Panc1 (cell line): ENCODE data around the gene RNFT1. TPM values are rescaled to one million over a fixed set of nuclear protein-coding genes. Genes with fewer than 3 reads are reported as not detected.
"Not testable (repeated sequence)": the region's sequence is repeated elsewhere in the genome, so short reads cannot be mapped to it uniquely, and the experiment has no call there.

ENCODE experiments used
- ATAC-seq: fragments of 200-7000 bp; cut with Tn5 transposase; 2 replicates; pipeline ENCODE4 v1.9.1; 2020; ENCODE audit warnings: mild to moderate bottlenecking, moderate library complexity
- Bru-seq: library from RNA; stranded (reverse); fragments of 400-500 nt; gene quantifications from one replicate; lab custom pipeline; 2021; lab: Mats Ljungman, UMichigan
- BruChase-seq, 2 experiments: library from RNA; stranded (reverse); fragments of 400-500 nt; gene quantifications; one replicate each; lab custom pipeline; 2021; lab: Mats Ljungman, UMichigan
- BruUV-seq: library from RNA; stranded (reverse); fragments of 400-500 nt; replicated peaks from 2 replicates; lab custom pipeline; 2021; lab: Mats Ljungman, UMichigan
- CTCF ChIA-PET: fragments of 300-600 bp; sonication (Branson Sonifier 250); formaldehyde crosslinking; loops from one replicate; lab custom pipeline; 2022; ENCODE audit warnings: antibody characterized with exemption; lab: Charles Lee
- POLR2A ChIA-PET: fragments of 300-600 bp; sonication (Branson Sonifier 250); formaldehyde crosslinking; loops from one replicate; lab custom pipeline; 2022; ENCODE audit warnings: antibody characterized with exemption; lab: Charles Lee
- DNase-seq: peaks from one replicate; pipeline ENCODE4 v3.0.0-alpha.2; 2010; ENCODE audit warnings: low read depth, low spot score
- H3K27ac ChIP-seq: 2 replicates; pipeline ENCODE4 v1.5.1; 2011; ENCODE audit warnings: mild to moderate bottlenecking, low read length, inconsistent platforms
- H3K27me3 ChIP-seq: fragments of 200-500 bp; sonication (Bioruptor generic); 2 replicates; pipeline ENCODE4 v1.6.0; 2014; ENCODE audit warnings: low read length, inconsistent platforms; ENCODE audit not compliant: control insufficient read depth, insufficient read depth
- H3K36me3 ChIP-seq: fragments of 200-500 bp; sonication (Bioruptor generic); 2 replicates; pipeline ENCODE4 v1.5.1; 2014; ENCODE audit warnings: inconsistent platforms, mild to moderate bottlenecking, low read length, moderate library complexity; ENCODE audit not compliant: control insufficient read depth, insufficient read depth
- H3K4me1 ChIP-seq: 2 replicates; pipeline ENCODE4 v1.5.1; 2011; ENCODE audit warnings: inconsistent platforms, mild to moderate bottlenecking, low read length, moderate library complexity; ENCODE audit not compliant: control insufficient read depth, insufficient read depth
- H3K4me3 ChIP-seq, 2 experiments: 2 replicates each; pipeline ENCODE4 v1.5.1; 2011 to 2012; ENCODE audit warnings: low read depth in 2 of 2, low read length in 2 of 2, mild to moderate bottlenecking in 2 of 2, inconsistent platforms in 1 of 2, moderate library complexity in 1 of 2
- H3K9me3 ChIP-seq: fragments of 200-500 bp; sonication (Bioruptor generic); 2 replicates; pipeline ENCODE4 v1.5.1; 2014; ENCODE audit warnings: low read depth, mild to moderate bottlenecking, inconsistent platforms, low read length, moderate library complexity; ENCODE audit not compliant: control insufficient read depth, insufficient read depth
- POLR2AphosphoS5 ChIP-seq: IDR thresholded peaks from 2 replicates; pipeline ENCODE4 v1.6.1; 2012; ENCODE audit warnings: mild to moderate bottlenecking, low read depth, low read length, moderate library complexity
- SIN3A ChIP-seq: IDR thresholded peaks from 2 replicates; pipeline ENCODE4 v1.6.1; 2012; ENCODE audit warnings: low read depth, mild to moderate bottlenecking, low read length, moderate library complexity, borderline replicate concordance; ENCODE audit not compliant: insufficient read depth
- TCF7L2 ChIP-seq: IDR thresholded peaks from 2 replicates; pipeline ENCODE4 v1.6.1; 2011; ENCODE audit warnings: mild to moderate bottlenecking, low read depth, low read length, inconsistent platforms
- in situ Hi-C: cut with HindIII; loops from 2 replicates; pipeline ENCODE4 v1.10.0; 2016; ENCODE audit warnings: low sequenced_read_pairs, low pct_unique_long_range_greater_than_20kb
- intact Hi-C: fragments of 100-400 bp; cut with micrococcal nuclease; formaldehyde crosslinking; loops from one replicate; pipeline ENCODE4 v1.10.0; 2022; ENCODE audit not compliant: unreplicated experiment
- long read RNA-seq: library from polyadenylated mRNA; unstranded; transcript quantifications from one replicate; pipeline ENCODE4 v2.0.0, GENCODE V29; 2021; ENCODE audit not compliant: unreplicated experiment
- polyA plus RNA-seq: library from polyadenylated mRNA; unstranded; fragments of >200 nt; gene quantifications from one replicate; pipeline ENCODE4 v1.2.1, GENCODE V29; 2012; ENCODE audit warnings: missing spikeins; ENCODE audit not compliant: insufficient read length
- total RNA-seq: library from RNA; stranded (reverse); gene quantifications from one replicate; pipeline ENCODE4 v1.2.1, GENCODE V29; 2021; ENCODE audit not compliant: unreplicated experiment
- TF ChIP-seq, protein P1 (sequence below), 2 experiments: IDR thresholded peaks; 2 replicates each; pipeline ENCODE4 v1.6.1; 2011 to 2012; ENCODE audit warnings: low read depth in 2 of 2, control low read depth in 1 of 2, low read length in 1 of 2, mild to moderate bottlenecking in 1 of 2, moderate library complexity in 1 of 2; ENCODE audit not compliant: insufficient read depth in 1 of 2
- TF ChIP-seq, protein P2 (sequence below): fragments of 450-650 bp; IDR thresholded peaks from 2 replicates; pipeline ENCODE4 v1.5.1; 2017; ENCODE audit warnings: mild to moderate bottlenecking

Gene RNFT1, protein sequence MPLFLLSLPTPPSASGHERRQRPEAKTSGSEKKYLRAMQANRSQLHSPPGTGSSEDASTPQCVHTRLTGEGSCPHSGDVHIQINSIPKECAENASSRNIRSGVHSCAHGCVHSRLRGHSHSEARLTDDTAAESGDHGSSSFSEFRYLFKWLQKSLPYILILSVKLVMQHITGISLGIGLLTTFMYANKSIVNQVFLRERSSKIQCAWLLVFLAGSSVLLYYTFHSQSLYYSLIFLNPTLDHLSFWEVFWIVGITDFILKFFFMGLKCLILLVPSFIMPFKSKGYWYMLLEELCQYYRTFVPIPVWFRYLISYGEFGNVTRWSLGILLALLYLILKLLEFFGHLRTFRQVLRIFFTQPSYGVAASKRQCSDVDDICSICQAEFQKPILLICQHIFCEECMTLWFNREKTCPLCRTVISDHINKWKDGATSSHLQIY
- total RNA-seq = 11.7 TPM
- polyA plus RNA-seq = 6.4 TPM
- percentile 59 among the genes with signal in this experiment for Bru-seq, nascent RNA
- percentile 64 among the genes with signal in this experiment for BruChase-seq, experiment 1, labeled RNA remaining after a 2-hour chase
- BruChase-seq, experiment 2, labeled RNA remaining after a 6-hour chase = percentile 67 among the genes with signal in this experiment
- long read RNA-seq, transcript RNFT1-201 (9 exons, 2,101 nt) = major isoform, 17 of 28 reads
- long read RNA-seq, partial matches to known transcripts = 0 of 28 reads
- long read RNA-seq, other reads (novel, unspliced or antisense) = 4 of 28 reads

DNA sequence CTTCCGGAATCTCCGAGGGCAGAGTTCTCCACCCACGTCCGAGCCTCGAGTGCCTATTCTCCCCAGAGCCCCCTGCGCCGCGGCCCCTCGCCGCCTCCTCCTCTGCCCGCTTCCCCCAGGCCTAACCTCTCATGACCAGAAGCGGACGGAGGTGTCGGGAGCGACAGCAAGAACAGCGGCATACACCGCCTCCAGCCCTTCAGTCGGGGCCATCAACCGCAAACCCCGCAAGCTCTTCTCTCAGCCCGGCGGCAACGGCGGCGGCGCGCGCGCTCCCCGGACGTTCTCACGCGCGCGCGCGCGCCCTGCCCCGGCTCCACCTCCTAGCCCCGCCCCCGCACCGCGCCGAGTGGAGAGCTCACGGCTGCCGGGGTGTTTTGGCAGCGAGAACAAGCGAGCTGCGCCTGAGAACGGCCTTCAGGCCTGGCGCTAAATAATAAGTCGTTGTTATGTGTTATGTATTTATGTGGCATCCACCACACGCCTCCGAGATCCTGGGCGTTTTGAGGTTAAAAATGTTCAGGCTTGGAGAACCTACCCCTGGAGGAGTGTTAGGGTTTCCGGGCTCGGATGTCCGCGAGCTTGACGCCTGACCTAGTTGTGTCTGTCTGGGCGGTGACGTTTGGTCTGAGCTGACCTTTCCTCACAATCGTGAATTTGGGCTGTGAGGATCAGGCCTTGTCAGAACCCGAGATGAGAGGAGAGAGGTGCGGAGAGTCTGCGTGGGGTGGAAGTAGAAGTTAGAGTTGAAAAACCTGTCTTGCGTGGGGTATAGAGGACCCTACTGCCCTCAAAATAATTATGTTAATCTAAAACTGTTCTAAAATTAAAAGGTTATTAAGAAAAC is at the start of gene RNFT1:
Gene RNFT1, minus strand, starts transcription at position 259 of the 847 bp plus-strand sequence. Its CDS starts 77 bp downstream, at position 182.
- peak; percentile 32 for DNase-seq
- intact Hi-C loops (no loop called here), in situ Hi-C loops (no loop called here)
- CTCF ChIA-PET = no interaction called here
- TF ChIP-seq POLR2AphosphoS5 (peak; percentile 60; the same call in 1 of the 2 replicates), SIN3A (0 out of 2 replicates have a peak, but pooled peaks have one; percentile 55), TCF7L2 (no peak)
- TF ChIP-seq, protein P1, sequence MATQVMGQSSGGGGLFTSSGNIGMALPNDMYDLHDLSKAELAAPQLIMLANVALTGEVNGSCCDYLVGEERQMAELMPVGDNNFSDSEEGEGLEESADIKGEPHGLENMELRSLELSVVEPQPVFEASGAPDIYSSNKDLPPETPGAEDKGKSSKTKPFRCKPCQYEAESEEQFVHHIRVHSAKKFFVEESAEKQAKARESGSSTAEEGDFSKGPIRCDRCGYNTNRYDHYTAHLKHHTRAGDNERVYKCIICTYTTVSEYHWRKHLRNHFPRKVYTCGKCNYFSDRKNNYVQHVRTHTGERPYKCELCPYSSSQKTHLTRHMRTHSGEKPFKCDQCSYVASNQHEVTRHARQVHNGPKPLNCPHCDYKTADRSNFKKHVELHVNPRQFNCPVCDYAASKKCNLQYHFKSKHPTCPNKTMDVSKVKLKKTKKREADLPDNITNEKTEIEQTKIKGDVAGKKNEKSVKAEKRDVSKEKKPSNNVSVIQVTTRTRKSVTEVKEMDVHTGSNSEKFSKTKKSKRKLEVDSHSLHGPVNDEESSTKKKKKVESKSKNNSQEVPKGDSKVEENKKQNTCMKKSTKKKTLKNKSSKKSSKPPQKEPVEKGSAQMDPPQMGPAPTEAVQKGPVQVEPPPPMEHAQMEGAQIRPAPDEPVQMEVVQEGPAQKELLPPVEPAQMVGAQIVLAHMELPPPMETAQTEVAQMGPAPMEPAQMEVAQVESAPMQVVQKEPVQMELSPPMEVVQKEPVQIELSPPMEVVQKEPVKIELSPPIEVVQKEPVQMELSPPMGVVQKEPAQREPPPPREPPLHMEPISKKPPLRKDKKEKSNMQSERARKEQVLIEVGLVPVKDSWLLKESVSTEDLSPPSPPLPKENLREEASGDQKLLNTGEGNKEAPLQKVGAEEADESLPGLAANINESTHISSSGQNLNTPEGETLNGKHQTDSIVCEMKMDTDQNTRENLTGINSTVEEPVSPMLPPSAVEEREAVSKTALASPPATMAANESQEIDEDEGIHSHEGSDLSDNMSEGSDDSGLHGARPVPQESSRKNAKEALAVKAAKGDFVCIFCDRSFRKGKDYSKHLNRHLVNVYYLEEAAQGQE (IDR thresholded peaks at IDR 0.05; ENCODE audit: insufficient read depth in 1 of 2, low read depth in 2 of 2, low read length in 1 of 2) = no peak
- TF ChIP-seq, protein P2, sequence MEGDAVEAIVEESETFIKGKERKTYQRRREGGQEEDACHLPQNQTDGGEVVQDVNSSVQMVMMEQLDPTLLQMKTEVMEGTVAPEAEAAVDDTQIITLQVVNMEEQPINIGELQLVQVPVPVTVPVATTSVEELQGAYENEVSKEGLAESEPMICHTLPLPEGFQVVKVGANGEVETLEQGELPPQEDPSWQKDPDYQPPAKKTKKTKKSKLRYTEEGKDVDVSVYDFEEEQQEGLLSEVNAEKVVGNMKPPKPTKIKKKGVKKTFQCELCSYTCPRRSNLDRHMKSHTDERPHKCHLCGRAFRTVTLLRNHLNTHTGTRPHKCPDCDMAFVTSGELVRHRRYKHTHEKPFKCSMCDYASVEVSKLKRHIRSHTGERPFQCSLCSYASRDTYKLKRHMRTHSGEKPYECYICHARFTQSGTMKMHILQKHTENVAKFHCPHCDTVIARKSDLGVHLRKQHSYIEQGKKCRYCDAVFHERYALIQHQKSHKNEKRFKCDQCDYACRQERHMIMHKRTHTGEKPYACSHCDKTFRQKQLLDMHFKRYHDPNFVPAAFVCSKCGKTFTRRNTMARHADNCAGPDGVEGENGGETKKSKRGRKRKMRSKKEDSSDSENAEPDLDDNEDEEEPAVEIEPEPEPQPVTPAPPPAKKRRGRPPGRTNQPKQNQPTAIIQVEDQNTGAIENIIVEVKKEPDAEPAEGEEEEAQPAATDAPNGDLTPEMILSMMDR = no peak
- Histone ChIP-seq H3K9me3 (no peaks in the 10 kb centered on the region), H3K27ac (peak within 1 kb of the TSS; percentile 87), H3K4me3 (peak within 1 kb of the TSS; percentile 93), H3K4me1 (peaks cover 9% of the 10 kb centered on the region), H3K36me3 (no peaks in the 10 kb centered on the region; the same call in none of the 2 replicates), H3K27me3 (no peaks in the 10 kb centered on the region)
- ATAC-seq = peak; percentile 96
- BruUV-seq = no TSS peak
- POLR2A ChIA-PET = interaction anchor here (0.5 kb wide), 2 partner anchors 75 to 346 kb away, joined by 3 to 6 read pairs; no protein-coding TSS in a partner anchor

DNA sequence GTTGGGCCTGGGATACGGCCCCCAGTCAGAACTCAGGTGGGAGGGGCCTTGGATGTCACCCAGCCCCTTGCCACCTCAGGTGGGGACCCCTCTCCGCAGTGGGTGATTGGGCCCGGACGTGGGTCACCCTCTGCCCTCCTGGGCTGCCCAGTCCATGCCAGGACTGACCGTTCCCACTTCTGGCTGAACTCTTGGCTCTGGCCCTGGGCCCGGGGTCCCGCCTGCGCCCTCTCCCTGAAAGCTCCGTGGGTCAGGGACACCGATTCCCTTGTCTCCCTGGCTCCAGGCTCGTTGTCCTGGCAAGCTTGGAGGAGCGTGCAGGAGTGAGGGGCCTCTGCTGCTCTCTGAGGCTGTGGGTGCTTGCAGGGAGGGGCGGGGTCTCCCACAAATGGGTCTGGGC is 44.8 kb upstream of the RNFT1 start:
- ATAC-seq, H3K27me3 ChIP-seq, BruUV-seq, H3K27ac ChIP-seq, DNase-seq, H3K4me3 ChIP-seq, H3K9me3 ChIP-seq, H3K36me3 ChIP-seq, H3K4me1 ChIP-seq, intact Hi-C loops, in situ Hi-C loops, CTCF ChIA-PET, POLR2A ChIA-PET: not testable (repeated sequence)

DNA sequence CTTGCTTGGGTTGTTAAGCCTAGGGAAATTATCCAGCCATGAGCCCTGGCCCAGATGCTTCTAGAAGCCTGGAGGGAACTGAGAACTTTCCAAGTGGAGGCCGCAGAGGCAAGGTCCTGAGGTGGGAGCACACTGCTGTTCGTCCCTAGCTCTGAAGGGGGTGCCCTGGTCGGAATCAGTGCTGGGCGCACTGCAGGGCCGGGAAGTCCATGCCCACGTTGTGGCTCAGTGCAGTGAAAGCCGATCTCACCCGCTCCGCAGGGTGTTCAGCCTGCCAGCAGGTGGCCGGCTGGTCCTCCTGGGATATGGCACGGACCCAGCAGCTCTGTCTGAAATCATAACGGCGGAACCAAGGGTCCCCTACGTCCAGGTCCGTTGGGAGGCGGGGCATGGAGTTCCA is 43.8 kb upstream of the RNFT1 start:
- H3K4me3 ChIP-seq, BruUV-seq, intact Hi-C loops, H3K27ac ChIP-seq, CTCF ChIA-PET, H3K9me3 ChIP-seq, H3K27me3 ChIP-seq, in situ Hi-C loops, POLR2A ChIA-PET, H3K36me3 ChIP-seq, H3K4me1 ChIP-seq, DNase-seq: not testable (repeated sequence)
- ATAC-seq = peak; percentile 80
